Measurements from ENCODE around the gene AKAP9.

The AKAP9 gene

DNA sequence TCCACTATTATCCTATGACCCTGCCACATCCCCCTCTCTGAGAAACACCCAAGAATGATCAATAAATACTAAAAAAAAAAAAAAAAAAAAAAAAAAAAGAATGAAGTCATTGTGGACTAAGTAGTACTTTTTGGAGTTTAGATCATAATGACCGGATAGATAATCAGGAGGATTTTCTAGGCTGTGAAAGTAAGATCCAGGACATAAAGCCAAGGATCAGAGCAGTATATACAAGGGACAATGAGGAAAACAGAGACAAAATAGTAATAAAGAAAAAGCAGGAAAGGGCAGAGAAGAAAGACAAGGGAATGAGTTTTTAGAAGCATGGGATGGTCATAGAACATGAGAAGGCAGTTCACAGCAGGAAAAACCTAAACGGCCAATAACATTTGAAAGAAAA lies 87.6 kb downstream of the AKAP9 start:
- no peak overlapping the region for H3K4me3 ChIP-seq (ENCODE audit: low read depth, low read length)
- TF ChIP-seq POLR2A (IDR thresholded peaks at IDR 0.05; ENCODE audit: extremely low read depth, insufficient read length), result no peak
- TF ChIP-seq, protein P1, sequence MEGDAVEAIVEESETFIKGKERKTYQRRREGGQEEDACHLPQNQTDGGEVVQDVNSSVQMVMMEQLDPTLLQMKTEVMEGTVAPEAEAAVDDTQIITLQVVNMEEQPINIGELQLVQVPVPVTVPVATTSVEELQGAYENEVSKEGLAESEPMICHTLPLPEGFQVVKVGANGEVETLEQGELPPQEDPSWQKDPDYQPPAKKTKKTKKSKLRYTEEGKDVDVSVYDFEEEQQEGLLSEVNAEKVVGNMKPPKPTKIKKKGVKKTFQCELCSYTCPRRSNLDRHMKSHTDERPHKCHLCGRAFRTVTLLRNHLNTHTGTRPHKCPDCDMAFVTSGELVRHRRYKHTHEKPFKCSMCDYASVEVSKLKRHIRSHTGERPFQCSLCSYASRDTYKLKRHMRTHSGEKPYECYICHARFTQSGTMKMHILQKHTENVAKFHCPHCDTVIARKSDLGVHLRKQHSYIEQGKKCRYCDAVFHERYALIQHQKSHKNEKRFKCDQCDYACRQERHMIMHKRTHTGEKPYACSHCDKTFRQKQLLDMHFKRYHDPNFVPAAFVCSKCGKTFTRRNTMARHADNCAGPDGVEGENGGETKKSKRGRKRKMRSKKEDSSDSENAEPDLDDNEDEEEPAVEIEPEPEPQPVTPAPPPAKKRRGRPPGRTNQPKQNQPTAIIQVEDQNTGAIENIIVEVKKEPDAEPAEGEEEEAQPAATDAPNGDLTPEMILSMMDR (IDR thresholded peaks at IDR 0.05; ENCODE audit: low read depth, low read length), result no peak
- TF ChIP-seq, protein P2, sequence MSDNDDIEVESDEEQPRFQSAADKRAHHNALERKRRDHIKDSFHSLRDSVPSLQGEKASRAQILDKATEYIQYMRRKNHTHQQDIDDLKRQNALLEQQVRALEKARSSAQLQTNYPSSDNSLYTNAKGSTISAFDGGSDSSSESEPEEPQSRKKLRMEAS (IDR thresholded peaks at IDR 0.05; ENCODE audit: low read depth, low read length), result no peak
- no peak for TF ChIP-seq MYC (IDR thresholded peaks at IDR 0.05; ENCODE audit: low read depth, low read length)
- DNase-seq (ENCODE audit: low read depth), result no peak

DNA sequence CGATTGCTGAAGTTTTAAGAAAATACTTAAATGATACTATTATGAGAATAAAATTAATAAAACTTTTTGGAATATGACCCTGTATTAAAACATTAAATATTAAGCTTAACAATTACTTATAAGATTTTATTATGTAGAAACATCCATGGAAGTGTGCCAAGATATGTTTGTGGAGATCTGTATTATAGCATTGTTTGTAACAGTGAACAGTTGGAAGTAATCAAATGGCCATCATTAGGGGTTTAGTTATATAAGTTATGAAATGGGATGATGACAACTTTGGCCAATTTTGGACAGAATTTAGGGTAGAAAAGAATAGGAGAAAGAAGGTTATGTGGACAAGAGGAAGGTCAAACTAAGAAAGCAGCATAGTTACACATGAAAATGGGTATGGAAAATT lies 88.0 kb downstream of the AKAP9 start:
- TF ChIP-seq, protein P1 (IDR thresholded peaks at IDR 0.05; ENCODE audit: low read depth, low read length), result no peak
- no peak for TF ChIP-seq POLR2A (IDR thresholded peaks at IDR 0.05; ENCODE audit: extremely low read depth, insufficient read length)
- TF ChIP-seq MYC (IDR thresholded peaks at IDR 0.05; ENCODE audit: low read depth, low read length), result no peak
- TF ChIP-seq, protein P2 (IDR thresholded peaks at IDR 0.05; ENCODE audit: low read depth, low read length), result no peak
- no peak overlapping the region for H3K4me3 ChIP-seq (ENCODE audit: low read depth, low read length)
- no peak for DNase-seq (ENCODE audit: low read depth)

DNA sequence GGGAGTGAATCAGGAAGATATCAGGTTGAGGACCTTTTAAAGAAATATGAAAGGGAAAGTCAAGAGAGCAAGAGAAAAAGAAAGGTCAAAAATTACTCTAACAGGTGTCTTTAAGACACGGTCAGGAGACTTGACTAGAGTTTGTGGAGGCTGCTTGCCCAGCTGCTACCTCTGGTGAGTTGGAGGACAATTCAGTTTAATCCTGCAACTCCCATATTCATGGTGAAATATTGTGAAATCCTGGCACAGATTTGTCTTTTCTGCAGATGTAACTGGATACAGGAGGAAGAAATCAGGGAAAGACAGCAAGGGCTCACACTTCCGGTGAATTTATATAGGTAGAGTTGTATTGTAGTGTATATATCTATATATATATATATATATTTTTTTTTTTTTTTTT lies 93.5 kb downstream of the AKAP9 start:
- H3K4me3 ChIP-seq (ENCODE audit: low read depth, low read length), result no peak overlapping the region
- TF ChIP-seq, protein P1 (IDR thresholded peaks at IDR 0.05; ENCODE audit: low read depth, low read length), result no peak
- TF ChIP-seq POLR2A (IDR thresholded peaks at IDR 0.05; ENCODE audit: extremely low read depth, insufficient read length), result no peak
- no peak for TF ChIP-seq MYC (IDR thresholded peaks at IDR 0.05; ENCODE audit: low read depth, low read length)
- no peak for DNase-seq (ENCODE audit: low read depth)

DNA sequence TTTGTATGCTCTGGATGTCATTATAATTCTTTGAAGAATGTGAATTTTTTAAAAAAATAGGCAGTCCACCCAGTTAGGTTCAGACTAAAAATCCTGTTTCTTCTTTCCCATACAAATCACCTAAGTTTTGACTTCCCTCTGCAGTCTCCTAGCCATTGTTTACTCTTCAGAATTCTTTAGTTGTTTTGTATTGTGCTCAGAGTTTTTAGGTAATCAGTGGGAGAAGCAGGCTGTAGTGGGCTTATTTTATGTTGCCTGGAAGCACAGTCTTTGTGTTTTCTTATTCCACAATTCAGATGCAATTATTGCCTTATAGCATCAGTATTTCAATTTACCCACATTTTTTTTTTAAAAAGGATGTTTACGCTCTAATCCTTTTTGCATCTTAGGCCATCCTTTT lies 94.9 kb downstream of the AKAP9 start:
- no peak overlapping the region for H3K4me3 ChIP-seq (ENCODE audit: low read depth, low read length)
- TF ChIP-seq MYC (IDR thresholded peaks at IDR 0.05; ENCODE audit: low read depth, low read length) (no peak), POLR2A (IDR thresholded peaks at IDR 0.05; ENCODE audit: extremely low read depth, insufficient read length) (no peak)
- TF ChIP-seq, protein P1 (IDR thresholded peaks at IDR 0.05; ENCODE audit: low read depth, low read length), result no peak
- TF ChIP-seq, protein P2 (IDR thresholded peaks at IDR 0.05; ENCODE audit: low read depth, low read length), result no peak
- DNase-seq (ENCODE audit: low read depth), result no peak

DNA sequence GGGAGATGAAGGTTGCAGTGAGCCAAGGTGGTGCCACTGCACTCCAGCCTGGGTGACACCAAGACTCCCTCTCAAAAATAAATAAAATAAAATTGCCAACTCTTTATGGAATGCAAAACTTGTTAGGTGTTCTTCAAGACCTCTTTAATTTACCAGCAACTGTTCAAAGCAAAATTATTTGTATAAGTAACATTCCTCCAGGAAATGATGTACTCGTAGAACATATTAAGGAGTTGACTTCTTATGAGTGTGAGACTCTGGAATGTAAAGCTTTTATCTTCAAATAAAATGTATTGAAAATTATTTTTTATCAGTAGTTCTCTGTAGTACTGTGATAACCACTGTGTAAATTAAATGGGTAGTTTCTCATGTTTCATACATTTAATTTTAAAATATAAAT lies 99.2 kb downstream of the AKAP9 start:
- no peak for DNase-seq (ENCODE audit: low read depth)
- TF ChIP-seq MYC (IDR thresholded peaks at IDR 0.05; ENCODE audit: low read depth, low read length) (no peak), POLR2A (IDR thresholded peaks at IDR 0.05; ENCODE audit: extremely low read depth, insufficient read length) (no peak)
- TF ChIP-seq, protein P1 (IDR thresholded peaks at IDR 0.05; ENCODE audit: low read depth, low read length), result no peak
- TF ChIP-seq, protein P2 (IDR thresholded peaks at IDR 0.05; ENCODE audit: low read depth, low read length), result no peak
- no peak overlapping the region for H3K4me3 ChIP-seq (ENCODE audit: low read depth, low read length)
